Kidney (tissue), 14 donors: ENCODE results near the gene RECQL5. TPM values are rescaled to one million over a fixed set of nuclear protein-coding genes. Genes with fewer than 3 reads are reported as not detected.
A peak's percentile ranks its signal among the peaks of the same experiment; 100 is the strongest.

Experiments used
- DNase-seq, 5 donors: peaks; one replicate each; pipeline ENCODE4 v3.0.0-alpha.2; 2013 to 2020
- FAIRE-seq: peaks from 2 replicates; lab custom pipeline; 2012; peaks lifted over from hg19 to GRCh38; lab: Jason Lieb, UNC
- H3K27ac ChIP-seq, 2 donors: one replicate each; pipeline ENCODE4 v1.7.0; 2013; ENCODE audit warnings: low read depth in 2 of 2, low read length in 2 of 2, inconsistent platforms in 1 of 2
- H3K27me3 ChIP-seq: one replicate; pipeline ENCODE4 v1.7.1; 2013; ENCODE audit warnings: low read length, inconsistent platforms; ENCODE audit not compliant: control insufficient read depth, insufficient read depth
- H3K36me3 ChIP-seq, 3 donors: one replicate each; pipeline versions ENCODE4 v1.7.0 to v1.7.1; 2013; ENCODE audit warnings: low read length in 3 of 3, control low read depth in 1 of 3, inconsistent platforms in 1 of 3; ENCODE audit not compliant: insufficient read depth in 3 of 3, control insufficient read depth in 2 of 3
- H3K4me1 ChIP-seq, 3 donors: one replicate each; pipeline versions ENCODE4 v1.7.0 to v1.7.1; 2013; ENCODE audit warnings: low read length in 3 of 3, inconsistent platforms in 1 of 3, low read depth in 1 of 3; ENCODE audit not compliant: control insufficient read depth in 2 of 3, insufficient read depth in 2 of 3
- H3K4me3 ChIP-seq, 3 donors: one replicate each; pipeline versions ENCODE4 v1.7.0 to v1.8.1; 2013; ENCODE audit warnings: low read length in 3 of 3, control low read depth in 1 of 3, inconsistent platforms in 1 of 3
- H3K9ac ChIP-seq, 3 donors: one replicate each; pipeline versions ENCODE4 v1.7.0 to v1.7.1; 2013; ENCODE audit warnings: low read length in 3 of 3, control low read depth in 1 of 3, inconsistent platforms in 1 of 3
- H3K9me3 ChIP-seq, 3 donors: one replicate each; pipeline versions ENCODE4 v1.7.0 to v1.7.1; 2013; ENCODE audit warnings: low read length in 3 of 3, control low read depth in 1 of 3, inconsistent platforms in 1 of 3; ENCODE audit not compliant: control insufficient read depth in 2 of 3, insufficient read depth in 1 of 3
- intact Hi-C: fragments of 100-400 bp; cut with DNase I; formaldehyde crosslinking; loops from one replicate; pipeline ENCODE4 v1.11.1; 2022
- polyA plus RNA-seq: library from polyadenylated mRNA; stranded (reverse); fragments of 350-450 nt; fragmentation: Illumina TruSeq; extraction: RNeasy Lipid Tissue Mini Kit (QIAGEN cat#74804); gene quantifications from one replicate; pipeline ENCODE4 v1.2.3, GENCODE V29; 2014; ENCODE audit warnings: low read depth, low replicate concordance; ENCODE audit not compliant: insufficient read depth
- total RNA-seq: library from RNA; stranded (reverse); fragmentation: NEBNext Ultra II Directional; extraction: Animal tissue kit (Norgen Biotek cat#: 25700); gene quantifications from one replicate; pipeline ENCODE4 v1.2.1, GENCODE V29; 2021
- TF ChIP-seq, protein P1 (sequence below): IDR thresholded peaks from 3 replicates; pipeline ENCODE4 v1.5.1; 2012; ENCODE audit warnings: mild to moderate bottlenecking, moderate library complexity, borderline replicate concordance; ENCODE audit not compliant: insufficient read depth; ENCODE audit errors: extremely low read depth
- donor health status: control.
- donor health status: control.
- donor health status: control.
- donor health status: control.
- donor health status: control.
- donor health status: DM: yes; HTN: yes; CAD: no.
- donor health status: Normal renal cell carcinoma (clear cell type).

RECQL5 gene
- total and polyA plus RNA-seq, 2 donors from 2014 or later, result 40.0 to 51.6 TPM

DNA sequence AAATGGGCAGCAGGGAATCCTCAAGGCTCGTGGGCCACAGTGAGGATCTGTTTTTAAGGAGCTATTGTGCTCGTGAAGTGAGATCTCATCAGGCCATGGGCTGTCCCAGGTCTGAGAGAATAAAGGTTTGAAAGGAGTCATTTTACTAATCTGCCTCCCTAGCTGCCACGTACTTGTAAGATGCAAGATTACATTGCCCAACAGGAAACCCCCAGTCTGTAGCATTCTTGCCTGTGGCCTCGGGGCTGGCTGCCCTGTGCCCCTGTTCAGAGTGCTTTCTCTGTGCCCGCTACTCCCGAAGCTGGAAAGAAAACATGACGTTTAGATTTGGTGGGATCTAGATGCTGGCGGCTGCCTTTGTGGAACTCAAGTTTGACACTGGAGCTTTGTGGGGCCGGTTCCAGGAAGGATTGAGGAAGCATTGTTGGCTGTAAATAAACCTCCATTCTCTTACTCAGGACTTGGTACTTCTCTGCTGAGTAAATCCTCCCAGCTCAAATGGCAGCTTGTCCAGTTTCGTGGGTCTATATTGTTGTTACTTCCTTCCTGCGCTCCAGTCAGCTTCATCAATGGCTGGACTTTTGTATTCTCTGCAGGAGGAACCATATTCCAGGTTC, 21.4 kb upstream of the RECQL5 start:
- Histone ChIP-seq H3K9me3 (no peaks in the 10 kb centered on the region), H3K4me1 (peaks cover 0 to 11% (median 3%) of the 10 kb centered on the region in 3 donors), H3K27ac (peak overlapping the region in 1 of 2 donors; percentile 16), H3K4me3 (no peak overlapping the region), H3K9ac (no peak overlapping the region), H3K27me3 (no peaks in the 10 kb centered on the region), H3K36me3 (peaks cover 0 to 8% (median 3%) of the 10 kb centered on the region in 3 donors)
- TF ChIP-seq, protein P1, sequence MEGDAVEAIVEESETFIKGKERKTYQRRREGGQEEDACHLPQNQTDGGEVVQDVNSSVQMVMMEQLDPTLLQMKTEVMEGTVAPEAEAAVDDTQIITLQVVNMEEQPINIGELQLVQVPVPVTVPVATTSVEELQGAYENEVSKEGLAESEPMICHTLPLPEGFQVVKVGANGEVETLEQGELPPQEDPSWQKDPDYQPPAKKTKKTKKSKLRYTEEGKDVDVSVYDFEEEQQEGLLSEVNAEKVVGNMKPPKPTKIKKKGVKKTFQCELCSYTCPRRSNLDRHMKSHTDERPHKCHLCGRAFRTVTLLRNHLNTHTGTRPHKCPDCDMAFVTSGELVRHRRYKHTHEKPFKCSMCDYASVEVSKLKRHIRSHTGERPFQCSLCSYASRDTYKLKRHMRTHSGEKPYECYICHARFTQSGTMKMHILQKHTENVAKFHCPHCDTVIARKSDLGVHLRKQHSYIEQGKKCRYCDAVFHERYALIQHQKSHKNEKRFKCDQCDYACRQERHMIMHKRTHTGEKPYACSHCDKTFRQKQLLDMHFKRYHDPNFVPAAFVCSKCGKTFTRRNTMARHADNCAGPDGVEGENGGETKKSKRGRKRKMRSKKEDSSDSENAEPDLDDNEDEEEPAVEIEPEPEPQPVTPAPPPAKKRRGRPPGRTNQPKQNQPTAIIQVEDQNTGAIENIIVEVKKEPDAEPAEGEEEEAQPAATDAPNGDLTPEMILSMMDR, result no peak
- intact Hi-C loops, result loop anchor here (10.0 kb wide), 1 partner anchor 46 kb away; no protein-coding TSS in a partner anchor
- DNase-seq (peak in 1 of 5 donors; percentile 32), FAIRE-seq (no peak)

DNA sequence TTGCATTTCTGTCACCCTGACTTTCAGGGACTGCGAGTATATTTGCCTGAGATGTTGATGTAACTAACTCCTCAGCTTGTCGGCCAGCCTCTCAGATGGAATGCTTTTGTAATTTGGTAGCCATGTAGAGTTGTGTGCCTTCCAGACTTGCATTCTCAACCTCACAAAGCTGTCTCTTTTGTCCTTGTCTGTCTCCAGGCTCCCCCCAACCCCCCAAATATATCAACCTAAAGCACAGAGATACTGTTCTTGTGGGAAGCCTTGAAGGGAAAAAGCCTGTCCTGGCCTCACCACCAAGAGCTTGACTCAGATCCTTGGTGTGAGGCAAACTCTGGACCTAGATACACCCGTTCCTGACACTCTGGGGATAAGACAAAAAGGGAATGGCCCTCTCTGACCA, 18.5 kb upstream of the RECQL5 start:
- Histone ChIP-seq H3K36me3 (peaks cover 0 to 5% (median 0%) of the 10 kb centered on the region in 3 donors), H3K9ac (no peak overlapping the region), H3K4me3 (no peak overlapping the region), H3K27me3 (no peaks in the 10 kb centered on the region), H3K27ac (peak overlapping the region in 1 of 2 donors; percentile 23), H3K9me3 (no peaks in the 10 kb centered on the region), H3K4me1 (peaks cover 0 to 10% (median 3%) of the 10 kb centered on the region in 3 donors)
- intact Hi-C loops, result loop anchor here (10.0 kb wide), 1 partner anchor 49 kb away; no protein-coding TSS in a partner anchor
- DNase-seq, result peak in 1 of 5 donors; percentile 1
- no peak for FAIRE-seq
- TF ChIP-seq, protein P1, result no peak

DNA sequence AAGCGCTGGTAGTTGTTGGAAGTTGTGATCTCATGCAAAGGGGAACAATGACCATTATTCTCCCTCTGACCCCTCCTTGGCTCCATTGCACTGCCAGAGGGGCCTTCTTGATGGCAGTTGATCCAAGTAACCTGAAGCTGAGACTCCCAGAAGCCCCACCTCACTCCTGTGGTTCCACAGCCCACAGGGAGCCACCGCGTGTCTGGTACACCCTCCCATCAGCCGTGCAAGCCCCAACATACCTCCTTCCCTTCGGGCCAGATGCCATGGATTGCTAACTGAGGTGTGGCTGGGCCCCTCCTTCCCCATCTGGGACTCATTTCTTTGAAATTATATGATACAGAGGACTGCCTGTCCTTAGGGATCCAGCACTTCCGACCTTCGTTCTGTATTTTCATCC, 18.0 kb upstream of the RECQL5 start:
- no peak for FAIRE-seq

More for the DNA sequence above, 18.0 kb upstream of the RECQL5 start:
- no peak overlapping the region for H3K9ac ChIP-seq
- no peaks in the 10 kb centered on the region for H3K9me3 ChIP-seq
- intact Hi-C loops, result loop anchor here (10.0 kb wide), 1 partner anchor 50 kb away; no protein-coding TSS in a partner anchor
- peaks cover 0 to 10% (median 3%) of the 10 kb centered on the region in 3 donors for H3K4me1 ChIP-seq
- no peak overlapping the region for H3K4me3 ChIP-seq
- H3K27me3 ChIP-seq, result no peaks in the 10 kb centered on the region
- H3K36me3 ChIP-seq, result peaks cover 0 to 6% (median 0%) of the 10 kb centered on the region in 3 donors
- TF ChIP-seq, protein P1, result no peak
- peak in 1 of 5 donors; percentile 53 for DNase-seq
- no peak overlapping the region for H3K27ac ChIP-seq
